ENCODE measurements around the gene ALG12. TPM values are rescaled to one million over a fixed set of nuclear protein-coding genes. Genes with fewer than 3 reads are reported as not detected.

Gene ALG12
- total RNA-seq, 6 donors from 2014 or later, result 14.2 to 32.5 (median 22.3) TPM

DNA sequence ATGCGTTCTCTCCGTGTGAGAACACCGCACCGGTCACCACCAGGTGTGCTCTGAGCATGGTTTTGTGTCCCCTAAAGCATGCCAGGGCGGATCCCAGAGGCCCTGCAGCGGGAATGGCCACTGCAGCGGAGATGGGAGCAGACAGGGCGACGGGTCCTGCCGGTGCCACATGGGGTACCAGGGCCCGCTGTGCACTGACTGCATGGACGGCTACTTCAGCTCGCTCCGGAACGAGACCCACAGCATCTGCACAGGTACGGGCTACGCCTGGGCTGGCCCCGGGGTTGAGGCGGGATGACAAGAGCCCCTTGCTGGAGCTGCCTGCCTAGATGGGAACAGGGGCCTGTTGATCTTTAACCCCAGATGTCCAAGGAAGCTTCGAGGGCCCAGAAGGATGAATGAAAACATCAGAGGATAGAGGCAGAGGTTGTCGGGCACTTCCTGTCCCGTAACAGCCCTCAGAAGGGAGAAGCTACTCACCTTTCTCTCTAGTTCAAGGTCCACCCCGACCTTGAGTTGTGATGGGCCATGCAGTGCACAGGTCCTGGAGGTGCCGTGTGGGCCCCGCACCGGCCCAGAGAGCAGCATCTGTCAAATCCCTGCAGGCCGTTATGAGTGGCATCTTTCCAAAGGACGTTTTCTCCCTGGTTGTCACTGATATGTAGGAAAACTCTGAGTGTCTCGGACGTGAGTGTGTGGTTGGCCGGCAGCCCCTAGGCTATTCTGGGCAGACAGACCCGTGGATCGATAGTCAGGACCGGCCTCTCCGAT is 3.5 kb upstream of the ALG12 start:
- no peaks in the 10 kb centered on the region for H3K9me3 ChIP-seq
- H3K27me3 ChIP-seq, result no peaks in the 10 kb centered on the region
- H3K4me1 ChIP-seq, result peaks cover 17 to 27% (median 18%) of the 10 kb centered on the region in 4 donors
- ATAC-seq (ENCODE audit: low FRiP score in 2 of 2) (no peak), DNase-seq (peak in 1 of 2 donors; percentile 78)
- H3K4me3 ChIP-seq, result no peak overlapping the region
- peaks cover 0 to 45% (median 23%) of the 10 kb centered on the region in 4 donors for H3K36me3 ChIP-seq
- WGBS, 2 donors, result 94% methylated on average over 32 to 35 of the region's 35 CpGs
- no peak overlapping the region for H3K27ac ChIP-seq
- no peak for TF ChIP-seq POLR2A (IDR thresholded peaks at IDR 0.05)
- TF ChIP-seq POLR2AphosphoS5 (IDR thresholded peaks at IDR 0.05), result no peak
- TF ChIP-seq EP300 (IDR thresholded peaks at IDR 0.05), result no peak
- TF ChIP-seq, protein P1, sequence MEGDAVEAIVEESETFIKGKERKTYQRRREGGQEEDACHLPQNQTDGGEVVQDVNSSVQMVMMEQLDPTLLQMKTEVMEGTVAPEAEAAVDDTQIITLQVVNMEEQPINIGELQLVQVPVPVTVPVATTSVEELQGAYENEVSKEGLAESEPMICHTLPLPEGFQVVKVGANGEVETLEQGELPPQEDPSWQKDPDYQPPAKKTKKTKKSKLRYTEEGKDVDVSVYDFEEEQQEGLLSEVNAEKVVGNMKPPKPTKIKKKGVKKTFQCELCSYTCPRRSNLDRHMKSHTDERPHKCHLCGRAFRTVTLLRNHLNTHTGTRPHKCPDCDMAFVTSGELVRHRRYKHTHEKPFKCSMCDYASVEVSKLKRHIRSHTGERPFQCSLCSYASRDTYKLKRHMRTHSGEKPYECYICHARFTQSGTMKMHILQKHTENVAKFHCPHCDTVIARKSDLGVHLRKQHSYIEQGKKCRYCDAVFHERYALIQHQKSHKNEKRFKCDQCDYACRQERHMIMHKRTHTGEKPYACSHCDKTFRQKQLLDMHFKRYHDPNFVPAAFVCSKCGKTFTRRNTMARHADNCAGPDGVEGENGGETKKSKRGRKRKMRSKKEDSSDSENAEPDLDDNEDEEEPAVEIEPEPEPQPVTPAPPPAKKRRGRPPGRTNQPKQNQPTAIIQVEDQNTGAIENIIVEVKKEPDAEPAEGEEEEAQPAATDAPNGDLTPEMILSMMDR (IDR thresholded peaks at IDR 0.05), result no peak

DNA sequence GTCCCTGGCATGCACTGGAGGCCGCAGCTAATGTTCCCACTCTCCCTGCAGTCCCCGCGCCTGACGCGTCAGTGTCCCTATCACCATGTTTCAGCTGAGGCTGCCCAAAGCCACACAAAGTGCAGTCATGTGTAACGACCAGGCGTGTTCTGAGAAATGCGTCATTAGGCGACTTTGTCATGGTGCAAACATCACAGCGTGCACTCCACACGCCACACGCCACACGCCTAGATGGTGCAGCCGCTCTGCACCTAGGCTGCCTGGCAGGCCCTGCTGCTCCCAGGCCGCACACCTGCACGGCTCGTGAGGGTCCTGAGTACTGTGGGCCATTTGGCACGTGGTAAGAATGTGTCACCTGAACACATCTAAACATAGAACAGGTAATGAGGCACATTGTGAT is 2.6 kb upstream of the ALG12 start:
- Histone ChIP-seq H3K9me3 (no peaks in the 10 kb centered on the region), H3K36me3 (peaks cover 0 to 42% (median 22%) of the 10 kb centered on the region in 4 donors), H3K4me1 (peaks cover 17 to 32% (median 19%) of the 10 kb centered on the region in 4 donors), H3K27ac (no peak overlapping the region), H3K4me3 (no peak overlapping the region), H3K27me3 (no peaks in the 10 kb centered on the region)
- TF ChIP-seq POLR2AphosphoS5 (IDR thresholded peaks at IDR 0.05), result no peak
- TF ChIP-seq, protein P1 (IDR thresholded peaks at IDR 0.05), result no peak
- no peak for TF ChIP-seq POLR2A (IDR thresholded peaks at IDR 0.05)
- TF ChIP-seq EP300 (IDR thresholded peaks at IDR 0.05), result no peak
- ATAC-seq (ENCODE audit: low FRiP score in 2 of 2), result no peak
- DNase-seq, result peak in 1 of 2 donors; percentile 70
- WGBS, 2 donors, result 93 to 96% methylated on average over 10 to 18 of the region's 18 CpGs

DNA sequence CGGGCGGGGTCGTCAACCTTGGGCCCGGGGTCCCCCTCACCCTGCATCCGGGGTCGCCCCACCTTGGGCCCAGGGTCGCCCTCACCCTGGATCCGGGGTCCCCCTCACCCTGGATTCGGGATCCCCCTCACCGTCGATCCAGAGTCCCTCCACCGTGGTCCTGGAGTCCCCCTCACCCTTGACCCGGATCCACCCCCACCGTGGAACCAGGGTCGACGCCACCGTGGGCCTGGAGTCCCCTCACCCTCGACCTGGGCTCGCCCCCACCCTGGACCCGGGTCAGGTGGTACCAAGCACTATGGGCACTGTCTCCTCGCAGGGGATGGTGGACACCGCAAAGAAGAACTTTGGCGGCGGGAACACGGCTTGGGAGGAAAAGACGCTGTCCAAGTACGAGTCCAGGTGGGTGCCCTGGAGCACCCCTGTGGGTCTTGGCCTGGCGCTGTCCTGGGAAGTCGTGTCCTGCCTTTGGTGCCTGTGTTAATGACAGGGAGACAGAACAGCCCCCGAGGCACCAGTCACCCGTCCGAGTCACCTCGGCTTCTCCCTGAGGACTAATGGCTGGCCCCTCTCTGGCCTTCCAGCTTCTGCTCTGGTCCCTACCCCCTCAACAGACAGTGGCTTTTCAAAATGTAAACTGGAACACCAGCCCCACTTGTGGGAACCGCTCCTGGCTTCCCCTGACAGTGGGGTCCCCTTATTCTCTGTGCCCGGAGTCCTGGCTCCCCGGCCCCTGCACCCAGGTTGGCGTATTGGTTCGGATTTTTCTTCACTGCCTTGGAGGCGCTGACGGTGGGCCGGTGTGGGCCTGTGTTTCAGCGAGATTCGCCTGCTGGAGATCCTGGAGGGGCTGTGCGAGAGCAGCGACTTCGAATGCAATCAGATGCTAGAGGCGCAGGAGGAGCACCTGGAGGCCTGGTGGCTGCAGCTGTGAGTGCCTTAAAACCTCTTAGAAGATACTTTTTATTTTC is 958 bp upstream of the ALG12 start:
- H3K4me1 ChIP-seq, result peaks cover 17 to 32% (median 19%) of the 10 kb centered on the region in 4 donors
- H3K9me3 ChIP-seq, result no peaks in the 10 kb centered on the region
- H3K4me3 ChIP-seq, result peak overlapping the region; percentile 80 to 93 (median 90)
- DNase-seq, result peak in 1 of 2 donors; percentile 47
- TF ChIP-seq POLR2AphosphoS5 (IDR thresholded peaks at IDR 0.05), result no peak
- TF ChIP-seq EP300 (IDR thresholded peaks at IDR 0.05), result no peak
- TF ChIP-seq, protein P1 (IDR thresholded peaks at IDR 0.05), result no peak
- TF ChIP-seq POLR2A (IDR thresholded peaks at IDR 0.05), result no peak
- no peak for ATAC-seq (ENCODE audit: low FRiP score in 2 of 2)
- H3K27me3 ChIP-seq, result no peaks in the 10 kb centered on the region
- 49 to 86% methylated on average over 18 to 41 of the region's 47 CpGs for WGBS, 2 donors
- peaks cover 0 to 31% (median 19%) of the 10 kb centered on the region in 4 donors for H3K36me3 ChIP-seq
- H3K27ac ChIP-seq, result peak overlapping the region; percentile 91 to 97 (median 94)

DNA sequence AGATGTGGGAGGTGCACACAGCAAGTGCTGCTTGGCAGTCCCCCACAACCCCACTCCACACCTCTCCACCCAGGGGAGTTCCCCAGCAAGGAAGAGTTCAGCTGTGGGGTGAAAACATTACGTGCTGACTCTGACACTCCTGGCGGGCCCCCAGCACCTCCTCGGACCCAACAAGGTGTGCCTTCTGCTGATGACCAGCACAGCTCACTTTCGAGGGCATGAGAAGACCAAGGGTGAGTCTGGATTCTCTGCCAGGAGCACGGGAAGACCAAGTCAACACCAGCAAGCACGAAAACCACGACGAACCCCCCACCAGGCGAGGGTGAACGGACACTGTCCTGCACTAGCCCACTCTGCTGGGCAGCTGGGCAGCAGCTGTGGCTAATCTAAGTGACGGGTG is 1.4 kb downstream of the ALG12 start:
- H3K36me3 ChIP-seq, result peaks cover 0 to 39% (median 28%) of the 10 kb centered on the region in 4 donors
- H3K9me3 ChIP-seq, result no peaks in the 10 kb centered on the region
- ATAC-seq (ENCODE audit: low FRiP score in 2 of 2) (no peak), DNase-seq (no peak)
- H3K4me1 ChIP-seq, result peaks cover 17 to 32% (median 19%) of the 10 kb centered on the region in 4 donors
- 84 to 89% methylated on average over 7 to 11 of the region's 11 CpGs for WGBS, 2 donors
- no peaks in the 10 kb centered on the region for H3K27me3 ChIP-seq
- TF ChIP-seq POLR2AphosphoS5 (IDR thresholded peaks at IDR 0.05), result no peak
- TF ChIP-seq, protein P1 (IDR thresholded peaks at IDR 0.05), result no peak
- no peak for TF ChIP-seq POLR2A (IDR thresholded peaks at IDR 0.05)
- TF ChIP-seq EP300 (IDR thresholded peaks at IDR 0.05), result no peak
- H3K4me3 ChIP-seq, result peak overlapping the region in 1 of 4 donors; percentile 89
- H3K27ac ChIP-seq, result no peak overlapping the region
